Measurements from ENCODE around the gene TMCO6.
"Not testable (repeated sequence)": the region's sequence is repeated elsewhere in the genome, so short reads cannot be mapped to it uniquely, and the experiment has no call there.

The TMCO6 gene

DNA sequence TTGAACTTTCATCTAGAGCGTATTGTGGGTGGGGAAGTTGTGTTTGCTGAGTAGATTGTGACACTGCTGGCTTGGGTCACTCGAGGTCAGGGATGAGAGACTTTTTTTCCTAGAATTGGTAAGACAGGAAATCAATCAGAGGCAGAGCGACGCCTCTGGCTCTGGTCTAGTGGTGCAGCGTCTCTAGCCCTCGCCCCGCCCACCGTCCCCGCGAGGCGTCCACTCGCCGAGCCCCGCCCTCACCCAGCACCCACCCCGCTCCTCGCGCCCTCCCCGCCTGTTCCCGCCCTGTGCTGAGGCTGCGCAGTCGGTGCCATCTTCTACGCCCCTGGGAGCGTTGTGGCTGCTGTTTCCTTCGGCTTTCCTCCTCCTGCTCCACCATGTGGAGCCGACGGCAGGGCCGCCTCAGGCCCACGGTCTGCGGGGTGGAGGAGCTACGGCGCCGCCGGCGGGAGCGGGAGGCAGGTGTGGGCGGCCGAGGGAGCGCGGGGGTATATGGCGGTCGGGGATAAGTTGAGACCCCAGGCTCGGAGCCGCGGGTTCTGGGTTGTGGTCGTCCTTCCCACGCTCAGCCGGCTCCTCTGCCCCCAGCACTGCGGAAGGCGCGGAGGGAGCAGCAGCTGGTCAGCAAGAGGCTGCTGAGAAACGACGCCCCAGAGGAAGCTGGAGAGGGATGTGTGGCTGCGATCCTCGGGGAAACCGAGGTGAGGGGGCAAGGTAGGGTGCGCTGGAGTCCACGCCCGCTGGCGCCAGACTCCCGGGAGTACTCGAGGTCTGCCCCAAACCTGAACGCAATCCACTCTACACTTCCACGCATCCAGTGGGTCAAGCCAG lies at the start of gene TMCO6:
TMCO6 (plus strand) TSS at position 304 of the 834 bp plus-strand sequence; CDS start at position 381, 77 bp downstream.
- peak; percentile 96 for DNase-seq (ENCODE audit: low spot score)

DNA sequence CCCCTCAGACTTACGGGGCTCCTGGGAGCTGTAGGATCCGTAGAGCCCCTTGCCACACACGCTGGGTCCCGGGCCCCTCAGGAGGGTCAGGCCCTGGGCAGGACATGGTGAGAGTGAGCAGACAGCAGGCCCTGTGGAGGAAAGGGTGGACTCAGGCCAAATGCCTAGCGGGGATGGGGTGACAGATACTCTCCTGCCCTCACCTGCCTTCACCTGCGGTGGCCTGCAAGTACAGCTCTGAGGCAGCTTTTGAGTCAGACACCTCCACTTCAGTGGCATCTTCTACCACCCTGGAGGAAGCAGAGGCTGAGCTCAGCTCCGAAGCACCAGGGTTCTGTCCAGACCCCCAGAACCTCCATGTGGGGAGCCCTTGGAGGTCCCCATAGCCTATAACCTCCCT lies 48.4 kb upstream of the TMCO6 start:
- DNase-seq (ENCODE audit: low spot score), result no peak

DNA sequence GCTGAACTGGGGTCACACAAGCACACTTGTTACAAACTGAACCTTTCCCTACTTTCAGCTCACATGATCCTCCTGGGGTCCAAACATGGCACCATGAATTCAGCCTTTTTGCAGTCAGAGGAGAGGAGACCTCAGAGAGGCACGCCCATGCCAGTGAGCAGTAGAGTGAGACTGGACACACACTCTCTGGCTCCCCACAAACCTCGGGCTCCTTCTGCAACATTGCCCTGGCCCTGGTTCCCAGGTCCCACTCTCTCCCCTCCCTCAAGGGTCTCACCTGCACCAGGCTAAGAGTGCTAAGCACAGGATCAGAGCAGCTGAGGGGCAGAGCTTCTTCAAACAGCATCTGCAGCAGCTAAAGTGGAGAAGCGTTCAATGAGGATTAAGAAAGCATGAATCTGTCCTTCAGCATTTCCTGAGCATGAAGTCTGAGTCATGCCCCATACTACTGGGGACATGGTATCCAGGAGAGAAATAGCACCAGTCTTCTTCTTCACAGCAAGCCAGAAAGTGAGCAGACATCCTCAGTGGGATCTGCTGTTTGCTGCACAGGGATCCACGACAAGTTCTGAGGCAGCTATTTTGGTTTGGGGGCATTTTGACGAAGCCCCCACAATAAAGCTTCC lies 47.4 kb upstream of the TMCO6 start:
- DNase-seq (ENCODE audit: low spot score), result no peak

DNA sequence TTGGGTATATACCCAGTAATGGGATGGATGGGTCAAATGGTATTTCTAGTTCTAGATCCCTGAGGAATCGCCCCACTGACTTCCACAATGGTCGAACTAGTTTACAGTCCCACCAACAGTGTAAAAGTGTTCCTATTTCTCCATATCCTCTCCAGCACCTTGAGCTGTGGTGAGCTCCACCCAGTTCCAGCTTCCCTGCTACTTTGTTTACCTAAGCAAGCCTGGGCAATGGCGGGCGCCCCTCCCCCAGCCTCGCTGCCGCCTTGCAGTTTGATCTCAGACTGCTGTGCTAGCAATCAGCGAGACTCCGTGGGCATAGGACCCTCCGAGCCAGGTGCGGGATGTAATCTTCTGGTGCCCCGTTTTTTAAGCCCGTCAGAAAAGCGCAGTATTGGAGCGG lies 46.2 kb upstream of the TMCO6 start:
- DNase-seq (ENCODE audit: low spot score), result not testable (repeated sequence)

DNA sequence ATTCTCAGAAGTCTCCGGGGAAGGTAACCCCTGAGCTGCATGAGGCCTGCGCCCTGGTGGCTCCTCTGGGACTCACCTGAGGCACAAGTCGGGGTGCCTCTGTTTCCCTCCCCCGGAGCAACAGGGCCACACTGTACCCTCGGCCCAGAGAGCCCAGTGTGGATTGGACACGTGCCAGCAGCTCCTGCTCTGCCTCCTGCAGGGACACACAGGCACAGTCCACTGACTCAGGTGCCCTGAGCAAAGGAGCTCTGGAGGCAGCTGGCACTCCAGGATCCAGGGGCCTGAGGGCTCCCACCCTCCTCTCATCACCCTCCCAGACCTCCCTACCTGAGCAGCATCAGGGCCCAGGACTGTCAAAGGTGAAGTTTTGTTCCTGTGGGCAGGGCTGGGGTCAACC lies 45.1 kb upstream of the TMCO6 start:
- no peak for DNase-seq (ENCODE audit: low spot score)

DNA sequence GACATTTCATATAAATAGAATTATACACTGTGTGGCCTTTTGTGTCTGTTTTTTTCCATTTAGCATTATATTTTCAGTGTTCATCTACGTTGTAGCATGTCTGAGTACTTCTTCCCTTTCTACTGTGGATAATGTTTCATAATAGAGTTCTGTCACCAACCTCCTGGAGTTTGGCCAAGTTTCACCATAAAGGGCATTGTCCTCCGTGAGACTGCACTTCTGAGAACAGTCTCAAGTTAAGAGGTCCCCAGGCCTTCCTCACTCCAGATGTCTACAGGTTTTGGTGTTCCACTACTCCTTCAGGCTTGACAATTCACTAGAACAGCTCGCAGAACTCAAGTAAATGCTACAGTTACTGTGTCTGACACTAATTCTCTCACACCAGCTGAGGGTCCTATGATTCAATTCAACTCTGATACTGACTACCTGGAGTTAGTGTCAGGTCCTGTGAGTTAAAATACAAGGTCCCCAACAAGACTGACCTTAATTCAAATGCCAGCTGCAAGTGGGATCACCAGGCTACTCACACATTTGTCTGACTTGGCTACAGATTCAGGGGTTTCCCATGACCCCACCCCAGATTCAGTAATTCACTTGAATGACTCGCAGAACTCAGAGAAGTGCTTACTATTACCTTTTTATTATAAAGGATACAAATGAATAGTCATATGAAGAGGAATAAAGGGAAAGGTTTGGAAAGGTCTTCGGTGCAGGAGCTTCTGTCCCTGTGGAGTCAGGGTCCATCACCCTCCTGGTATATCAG lies 43.5 kb upstream of the TMCO6 start:
- DNase-seq (ENCODE audit: low spot score), result peak; percentile 47

DNA sequence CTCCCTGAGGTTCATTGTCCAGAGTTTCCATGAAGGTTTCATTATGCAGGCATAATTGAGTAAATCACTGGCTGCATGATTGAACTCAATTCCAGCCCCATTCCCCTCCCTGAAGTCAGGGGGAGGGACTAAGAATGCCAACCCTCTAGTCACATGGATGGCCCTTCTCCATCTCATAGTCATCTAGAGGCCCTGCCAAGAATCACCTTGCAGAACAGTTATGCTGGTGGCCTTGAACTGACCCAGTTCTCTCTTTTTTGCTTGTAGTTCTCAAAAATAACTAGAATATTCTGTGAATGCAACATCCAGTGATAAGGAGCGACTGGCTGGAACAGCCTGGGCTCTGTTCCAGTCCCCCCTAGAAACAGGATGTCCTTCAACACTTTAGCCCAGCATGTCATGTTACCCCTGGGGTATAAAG lies 42.9 kb upstream of the TMCO6 start:
- DNase-seq (ENCODE audit: low spot score), result no peak

DNA sequence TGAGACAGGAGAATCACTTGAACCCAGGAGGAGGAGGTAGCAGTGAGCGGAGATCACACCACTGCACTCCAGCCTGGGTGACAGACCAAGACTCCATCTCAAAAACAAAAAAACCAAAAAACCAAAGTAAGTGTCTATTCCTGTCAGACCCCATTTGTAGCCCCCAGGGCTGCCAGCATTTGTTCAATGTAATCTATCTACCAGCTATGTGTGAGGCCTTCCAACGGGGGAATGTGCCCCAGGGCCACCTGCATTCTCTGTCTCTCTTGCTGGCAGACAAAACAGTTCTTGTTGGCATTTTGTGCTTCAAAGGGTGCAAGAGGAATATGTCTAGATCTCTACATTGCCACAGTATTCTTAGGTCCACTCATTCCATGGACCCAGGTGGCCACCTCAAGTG lies 40.4 kb upstream of the TMCO6 start:
- DNase-seq (ENCODE audit: low spot score), result no peak

DNA sequence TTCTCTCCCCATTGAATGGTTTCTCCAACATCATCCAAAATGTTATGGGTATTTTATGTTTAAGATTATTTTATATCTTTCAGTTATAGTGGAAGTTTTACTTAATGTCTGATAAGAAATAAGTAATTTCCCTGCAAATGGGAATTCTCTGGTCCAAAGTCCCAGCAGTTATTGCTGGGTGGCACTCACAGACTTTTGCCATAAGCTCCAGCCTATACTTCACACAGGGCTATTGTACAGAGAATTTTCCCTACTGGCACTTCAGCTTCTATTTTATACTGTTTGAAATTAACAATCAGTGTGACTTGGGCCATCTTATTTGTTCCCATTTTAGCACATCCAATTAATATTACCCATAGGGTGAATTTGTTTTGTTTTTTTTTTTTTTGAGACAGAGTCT lies 39.2 kb upstream of the TMCO6 start:
- DNase-seq (ENCODE audit: low spot score), result no peak

DNA sequence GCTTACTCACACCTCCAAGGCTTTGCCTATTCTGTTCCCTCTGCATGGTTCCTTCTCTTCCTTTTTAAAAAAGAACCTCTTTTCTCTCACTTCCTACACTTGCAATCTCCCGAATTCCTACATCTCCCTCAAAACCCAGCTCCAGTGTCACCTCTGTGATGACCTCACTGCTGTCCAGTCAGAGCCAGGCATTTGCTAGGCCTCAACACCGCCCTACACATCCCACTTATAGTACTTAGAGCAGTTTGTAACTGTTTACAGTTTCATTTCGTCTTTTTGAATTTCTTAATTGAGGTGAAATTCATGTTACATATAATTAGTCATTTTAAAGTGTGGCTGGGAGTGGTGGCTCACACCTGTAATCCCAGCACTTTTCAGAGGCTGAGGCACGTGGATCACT lies 37.1 kb upstream of the TMCO6 start:
- DNase-seq (ENCODE audit: low spot score), result no peak

DNA sequence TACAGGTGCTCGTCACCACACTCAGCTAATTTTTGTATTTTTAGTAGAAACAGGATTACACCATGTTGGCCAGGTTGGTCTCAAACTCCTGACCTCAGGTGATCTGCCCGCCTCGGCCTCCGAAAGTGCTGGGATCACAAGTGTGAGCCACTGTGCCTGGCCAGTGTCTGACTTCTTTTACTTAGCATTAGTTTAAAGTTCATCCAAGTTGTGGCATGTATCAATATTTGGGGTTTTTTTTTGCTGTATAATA lies 35.9 kb upstream of the TMCO6 start:
- DNase-seq (ENCODE audit: low spot score), result not testable (repeated sequence)

DNA sequence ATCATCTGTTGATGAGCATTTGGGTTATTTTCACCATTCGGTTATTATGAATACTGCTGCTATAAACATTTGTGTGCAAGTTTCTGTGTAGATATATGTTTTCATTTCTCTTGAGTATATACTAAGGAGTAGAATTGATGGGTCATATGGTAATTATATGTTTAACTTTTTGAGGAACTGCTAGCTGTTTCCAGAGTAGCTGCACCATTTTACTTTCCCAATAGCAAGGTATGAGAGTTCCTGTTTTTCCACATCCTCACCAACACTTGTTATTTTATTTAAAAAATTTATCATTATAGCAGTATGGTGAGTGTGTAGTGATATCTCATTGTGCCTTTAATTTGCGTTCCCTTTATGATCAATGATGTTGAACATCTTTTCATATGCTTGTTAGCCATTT lies 35.5 kb upstream of the TMCO6 start:
- DNase-seq (ENCODE audit: low spot score), result no peak

DNA sequence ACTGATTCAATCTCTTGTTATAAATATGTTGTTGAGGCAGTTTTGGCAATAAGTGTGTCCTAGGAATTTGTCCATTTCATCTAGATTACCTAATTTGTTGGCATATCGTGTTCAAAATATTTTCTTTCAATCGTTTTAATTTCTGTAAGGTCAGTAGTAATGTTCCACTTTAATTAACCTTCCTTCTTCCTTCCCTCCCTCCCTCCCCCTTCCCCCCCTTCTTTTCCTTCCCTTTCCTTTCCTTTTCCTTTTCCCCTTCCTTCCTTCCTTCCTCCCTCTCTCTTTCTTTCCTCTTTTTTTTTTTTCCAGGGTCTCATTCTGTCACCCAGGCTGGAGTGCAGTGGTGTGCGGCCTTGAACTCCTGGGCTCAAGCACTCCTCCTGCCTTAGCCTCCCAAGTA lies 33.4 kb upstream of the TMCO6 start:
- no peak for DNase-seq (ENCODE audit: low spot score)

DNA sequence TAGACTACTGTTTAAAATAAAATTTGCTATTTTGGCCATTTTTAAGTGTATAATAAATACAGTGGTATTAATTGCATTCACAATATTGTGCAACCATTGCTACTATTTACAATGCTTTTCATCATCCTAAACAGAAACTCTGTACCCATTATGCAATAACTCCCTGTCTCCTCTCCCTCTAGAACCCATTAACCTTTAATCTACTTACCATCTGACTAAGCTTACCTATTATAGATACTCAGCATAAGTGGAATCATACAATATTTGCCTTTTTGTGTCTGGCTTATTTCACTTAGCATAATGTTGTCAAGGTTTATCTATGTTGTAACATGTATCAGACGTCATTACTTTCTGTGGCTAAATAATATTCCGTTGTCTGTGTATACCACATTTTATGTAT lies 32.2 kb upstream of the TMCO6 start:
- DNase-seq (ENCODE audit: low spot score), result no peak

DNA sequence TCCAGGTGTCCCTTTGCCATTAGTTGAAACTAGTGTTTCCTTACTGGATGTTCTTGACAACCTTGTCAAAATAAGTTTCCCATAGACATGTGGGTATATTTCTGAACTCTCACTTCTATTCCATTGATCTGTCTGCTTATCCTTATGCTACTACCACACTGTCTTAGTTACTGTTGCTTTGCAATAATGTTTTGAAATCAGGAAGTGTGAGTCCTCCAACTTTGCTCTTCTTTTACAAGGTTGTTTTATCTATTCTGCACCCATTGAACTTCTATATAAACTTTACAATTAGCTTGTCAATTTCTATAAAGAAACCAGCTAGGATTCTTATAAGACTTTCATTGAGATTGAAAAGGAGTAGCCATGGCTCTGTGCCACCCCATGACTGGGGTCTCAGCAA lies 30.5 kb upstream of the TMCO6 start:
- no peak for DNase-seq (ENCODE audit: low spot score)

DNA sequence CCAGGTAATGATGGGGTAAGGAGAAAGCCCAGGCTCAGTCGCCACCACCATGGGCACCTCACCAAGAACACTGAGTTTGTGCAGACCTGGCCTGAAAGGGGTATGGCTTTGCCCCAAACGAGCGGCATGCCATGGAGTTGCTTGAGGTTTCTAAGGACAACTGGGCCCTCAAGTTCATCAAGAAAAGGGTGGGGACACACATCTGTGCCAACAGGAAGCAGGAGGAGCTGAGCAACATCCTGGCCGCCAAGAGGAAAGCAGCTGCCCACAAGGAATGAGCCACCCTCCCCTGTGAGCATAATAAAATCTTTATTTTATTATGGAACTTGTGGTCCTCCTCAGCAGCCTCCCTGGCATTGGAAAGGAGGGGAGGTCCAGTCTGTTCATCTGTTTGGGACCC lies 30.1 kb upstream of the TMCO6 start:
- DNase-seq (ENCODE audit: low spot score), result no peak

DNA sequence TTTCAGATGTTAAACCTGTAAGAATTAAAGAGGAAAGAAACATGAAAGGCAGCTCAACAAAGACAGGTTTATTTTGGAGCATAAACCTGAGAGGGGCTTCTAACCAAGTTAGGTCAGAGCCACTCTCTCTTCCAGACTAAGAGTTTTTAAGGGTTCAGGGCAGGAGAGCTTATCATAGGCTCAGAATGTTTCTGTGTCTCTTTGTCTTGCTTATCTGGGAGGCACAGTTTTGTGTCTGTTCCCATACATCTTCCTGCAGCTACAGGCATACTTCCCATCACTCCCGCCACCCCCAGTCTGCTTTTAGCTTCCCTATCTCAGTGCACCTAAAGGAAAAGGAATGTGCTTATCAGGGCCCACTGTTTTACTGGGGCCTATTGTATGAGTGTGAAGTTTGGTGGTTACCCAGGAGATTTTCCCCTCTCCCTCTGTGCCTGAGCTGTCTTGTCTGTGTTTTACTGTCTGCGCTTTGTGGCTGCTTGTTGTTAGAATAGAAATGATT lies 28.2 kb upstream of the TMCO6 start:
- no peak for DNase-seq (ENCODE audit: low spot score)

DNA sequence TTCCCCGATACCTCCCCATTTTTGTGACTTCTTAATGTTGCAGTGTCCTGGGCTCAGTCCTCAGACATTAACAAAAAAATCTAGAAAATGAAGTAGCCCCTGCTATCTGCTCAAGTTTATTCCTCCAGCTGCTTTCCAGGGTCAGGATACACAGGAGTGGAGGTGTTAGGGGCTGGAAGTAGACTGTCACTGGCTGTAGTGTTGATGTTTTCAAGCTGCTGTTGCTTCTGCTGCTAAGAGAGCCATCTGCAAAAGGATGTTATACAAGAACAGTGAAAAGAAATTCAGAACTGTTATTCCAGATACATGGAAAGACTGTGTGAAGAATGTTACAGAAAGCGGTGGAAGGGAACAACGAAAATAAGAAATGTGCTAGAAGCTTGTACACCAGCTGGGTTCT lies 16.9 kb upstream of the TMCO6 start:
- DNase-seq (ENCODE audit: low spot score), result no peak

DNA sequence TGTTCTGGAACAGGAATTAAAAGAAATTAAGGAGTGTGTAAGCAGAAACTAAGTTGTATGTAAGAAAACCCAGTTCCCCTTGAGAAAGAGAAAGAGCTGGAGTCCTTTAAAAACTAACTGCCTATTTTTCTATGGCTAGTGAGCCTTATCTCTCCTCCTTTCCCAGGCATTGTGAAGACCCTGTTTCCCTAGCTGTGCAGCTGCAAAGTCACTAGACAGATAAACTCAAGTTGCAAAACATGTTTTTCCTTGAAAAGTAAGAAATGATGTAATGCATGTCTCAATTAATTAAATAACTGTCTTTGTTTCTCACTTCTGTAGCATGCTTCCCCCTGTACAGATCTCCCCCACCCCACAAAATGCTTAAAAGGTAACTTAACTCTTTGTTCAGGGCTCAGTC lies 16.2 kb upstream of the TMCO6 start:
- DNase-seq (ENCODE audit: low spot score), result not testable (repeated sequence)

DNA sequence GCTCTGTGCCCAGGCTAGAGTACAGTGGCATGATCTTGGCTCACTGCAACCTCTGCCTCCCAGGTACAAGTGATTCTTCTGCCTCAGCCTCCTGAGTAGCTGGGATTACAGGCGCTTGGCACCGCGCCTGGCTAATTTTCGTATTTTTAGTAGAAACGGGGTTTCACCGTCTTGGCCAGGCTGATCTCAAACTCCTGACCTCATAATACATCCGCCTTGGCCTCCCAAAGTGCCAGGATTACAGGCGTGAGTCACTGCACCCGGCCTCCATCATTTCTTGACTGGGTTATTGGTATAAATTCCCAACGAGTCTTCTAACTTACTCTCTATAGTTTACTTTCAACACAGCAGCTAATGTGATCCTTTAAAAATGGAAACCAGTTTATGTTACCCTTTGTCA lies 14.4 kb upstream of the TMCO6 start:
- not testable (repeated sequence) for DNase-seq (ENCODE audit: low spot score)

DNA sequence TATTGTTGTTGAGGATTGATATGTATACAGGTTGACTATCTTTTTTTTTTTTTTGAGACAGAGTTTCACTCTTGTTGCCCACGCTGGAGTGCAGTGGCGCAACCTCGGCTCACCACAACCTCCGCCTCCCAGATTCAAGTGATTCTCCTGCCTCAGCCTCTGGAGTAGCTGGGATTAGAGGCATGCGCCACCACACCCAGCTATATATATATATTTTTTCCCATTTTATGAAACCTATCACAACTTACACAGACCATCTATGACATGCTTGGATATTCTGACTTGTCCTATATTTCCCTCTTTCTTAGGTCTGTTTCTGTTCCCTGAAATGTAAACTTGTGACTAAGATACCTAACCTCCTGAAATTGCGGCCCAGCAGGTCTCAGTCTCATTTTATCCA lies 11.3 kb upstream of the TMCO6 start:
- DNase-seq (ENCODE audit: low spot score), result no peak

DNA sequence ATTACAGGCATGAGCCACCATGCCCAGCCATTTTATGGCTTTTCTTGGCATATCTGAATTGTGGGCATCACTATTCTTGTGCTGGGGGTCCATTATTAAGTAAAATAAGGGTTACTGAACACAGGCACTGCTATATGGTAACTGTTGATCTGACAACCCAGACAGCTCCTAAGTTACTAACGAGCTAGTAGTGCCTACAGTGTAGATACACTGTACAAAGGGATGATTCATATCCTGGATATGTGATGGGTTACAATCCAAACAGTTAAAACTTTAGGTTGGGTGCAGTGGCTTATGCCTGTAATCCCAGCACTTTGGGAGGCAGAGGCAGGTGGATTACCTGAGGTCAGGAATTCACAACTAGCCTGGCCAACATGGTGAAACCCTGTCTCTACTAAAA lies 10.5 kb upstream of the TMCO6 start:
- no peak for DNase-seq (ENCODE audit: low spot score)

Data from putamen (tissue), 1 donor.